GM12874 (cell line): Measurements from ENCODE around the gene ALDOA.

Source experiments
- TF ChIP-seq, protein P1 (sequence below): IDR thresholded peaks from 2 replicates; pipeline ENCODE4 v1.5.1; 2011; ENCODE audit warnings: low read depth, mild to moderate bottlenecking, control low read depth, low read length, moderate library complexity; ENCODE audit not compliant: insufficient read depth

ALDOA gene

DNA sequence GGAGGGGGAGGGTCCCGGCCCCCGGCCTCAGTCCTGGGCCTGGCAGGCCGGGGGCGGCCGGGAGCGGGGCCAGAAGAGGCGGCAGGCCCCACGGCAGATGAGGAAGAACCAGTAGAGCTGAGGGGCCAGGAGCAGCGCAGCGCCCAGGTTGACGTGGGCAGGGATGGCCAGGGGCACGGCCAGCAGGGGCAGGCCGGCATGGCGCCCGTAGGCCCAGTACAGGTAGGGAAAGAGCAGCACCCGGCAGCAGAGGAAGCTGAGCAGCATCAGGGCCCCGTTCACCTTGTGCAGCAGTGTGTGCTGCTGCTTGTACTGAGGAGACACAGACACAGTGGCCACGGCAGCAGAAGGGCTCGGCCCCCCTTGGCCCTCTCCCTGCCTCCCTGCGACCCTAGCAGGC, 40.4 kb upstream of the ALDOA start:
- TF ChIP-seq, protein P1, sequence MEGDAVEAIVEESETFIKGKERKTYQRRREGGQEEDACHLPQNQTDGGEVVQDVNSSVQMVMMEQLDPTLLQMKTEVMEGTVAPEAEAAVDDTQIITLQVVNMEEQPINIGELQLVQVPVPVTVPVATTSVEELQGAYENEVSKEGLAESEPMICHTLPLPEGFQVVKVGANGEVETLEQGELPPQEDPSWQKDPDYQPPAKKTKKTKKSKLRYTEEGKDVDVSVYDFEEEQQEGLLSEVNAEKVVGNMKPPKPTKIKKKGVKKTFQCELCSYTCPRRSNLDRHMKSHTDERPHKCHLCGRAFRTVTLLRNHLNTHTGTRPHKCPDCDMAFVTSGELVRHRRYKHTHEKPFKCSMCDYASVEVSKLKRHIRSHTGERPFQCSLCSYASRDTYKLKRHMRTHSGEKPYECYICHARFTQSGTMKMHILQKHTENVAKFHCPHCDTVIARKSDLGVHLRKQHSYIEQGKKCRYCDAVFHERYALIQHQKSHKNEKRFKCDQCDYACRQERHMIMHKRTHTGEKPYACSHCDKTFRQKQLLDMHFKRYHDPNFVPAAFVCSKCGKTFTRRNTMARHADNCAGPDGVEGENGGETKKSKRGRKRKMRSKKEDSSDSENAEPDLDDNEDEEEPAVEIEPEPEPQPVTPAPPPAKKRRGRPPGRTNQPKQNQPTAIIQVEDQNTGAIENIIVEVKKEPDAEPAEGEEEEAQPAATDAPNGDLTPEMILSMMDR, result no peak

DNA sequence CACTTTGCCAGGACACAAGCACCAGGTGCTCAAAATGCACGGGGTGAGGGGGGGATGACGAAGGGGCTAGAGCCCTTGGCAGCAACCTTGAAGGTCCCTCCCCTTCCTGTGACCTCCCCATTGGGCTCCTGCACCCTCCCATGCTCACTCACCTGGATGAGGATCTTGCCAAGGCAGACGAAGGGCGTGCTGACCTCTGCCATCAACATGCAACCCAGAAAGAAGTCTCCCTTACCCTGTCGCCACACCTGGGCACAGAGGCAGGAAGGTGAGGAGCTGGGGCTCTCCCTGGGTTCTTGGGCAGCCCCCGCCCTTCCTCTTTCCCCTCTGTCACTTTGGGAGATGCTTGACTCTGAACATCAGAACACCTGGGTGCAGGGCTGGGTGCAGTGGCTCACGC, 40.0 kb upstream of the ALDOA start:
- TF ChIP-seq, protein P1, result no peak

DNA sequence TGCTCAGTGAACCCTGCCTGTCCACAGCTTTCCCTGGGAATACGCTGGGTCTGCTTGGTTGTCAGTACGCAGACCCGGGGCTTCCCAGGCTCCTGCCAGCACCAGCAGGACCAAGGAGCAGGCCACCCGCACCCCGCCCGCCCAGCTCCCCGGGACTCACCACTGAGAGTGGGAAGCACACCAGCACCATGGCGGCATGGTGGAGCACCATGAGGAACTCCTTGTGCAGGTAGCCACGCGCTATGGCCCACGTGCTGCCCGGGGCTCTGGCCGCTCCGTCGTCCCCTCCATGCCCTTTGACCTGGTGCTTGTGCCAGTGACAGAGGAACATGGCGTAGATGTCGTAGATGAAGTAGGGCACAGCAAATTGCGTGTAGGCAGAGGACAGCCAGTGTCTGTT, 39.1 kb upstream of the ALDOA start:
- TF ChIP-seq, protein P1, result no peak

DNA sequence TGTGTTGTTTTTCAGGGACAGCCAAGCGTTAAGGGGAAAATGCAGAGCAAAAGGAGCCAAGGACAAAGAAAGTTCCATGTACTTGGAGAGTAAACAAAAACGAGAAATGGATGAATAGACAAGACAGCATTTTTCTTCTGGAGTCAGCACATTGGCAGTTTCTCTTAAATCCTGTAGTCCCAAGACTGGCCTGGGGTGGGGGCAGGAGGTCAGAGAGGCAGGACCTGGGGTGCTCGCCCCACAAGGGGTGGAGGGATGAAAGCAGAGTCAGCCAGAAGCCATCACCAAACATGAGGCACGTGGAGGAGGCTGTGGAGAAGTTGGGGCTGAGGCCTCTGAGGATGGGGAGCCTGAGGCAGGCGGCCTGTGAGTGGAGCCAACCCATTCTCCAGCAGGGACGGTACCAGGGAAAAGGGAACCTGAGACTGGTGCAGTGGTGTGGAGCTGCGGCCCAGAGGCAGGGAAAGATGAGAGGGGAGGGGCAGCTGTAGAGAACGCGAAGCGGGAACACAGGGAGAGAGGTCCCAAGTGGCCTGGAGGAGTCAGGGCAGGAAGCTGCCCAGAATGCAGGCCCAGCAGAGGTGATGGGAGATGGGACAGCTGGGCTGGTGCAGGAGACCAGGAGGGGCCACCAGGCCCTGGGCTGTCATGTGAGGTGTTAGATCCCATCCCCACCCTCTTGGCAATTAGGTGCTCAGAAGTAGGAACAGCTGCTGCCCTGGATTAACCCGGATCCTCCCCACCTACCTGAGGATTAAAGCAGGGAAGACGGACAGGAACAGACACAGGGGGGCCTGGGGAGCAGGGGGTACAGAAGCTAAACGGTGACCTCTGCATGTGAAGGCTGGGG, 37.7 kb upstream of the ALDOA start:
- TF ChIP-seq, protein P1, result no peak

DNA sequence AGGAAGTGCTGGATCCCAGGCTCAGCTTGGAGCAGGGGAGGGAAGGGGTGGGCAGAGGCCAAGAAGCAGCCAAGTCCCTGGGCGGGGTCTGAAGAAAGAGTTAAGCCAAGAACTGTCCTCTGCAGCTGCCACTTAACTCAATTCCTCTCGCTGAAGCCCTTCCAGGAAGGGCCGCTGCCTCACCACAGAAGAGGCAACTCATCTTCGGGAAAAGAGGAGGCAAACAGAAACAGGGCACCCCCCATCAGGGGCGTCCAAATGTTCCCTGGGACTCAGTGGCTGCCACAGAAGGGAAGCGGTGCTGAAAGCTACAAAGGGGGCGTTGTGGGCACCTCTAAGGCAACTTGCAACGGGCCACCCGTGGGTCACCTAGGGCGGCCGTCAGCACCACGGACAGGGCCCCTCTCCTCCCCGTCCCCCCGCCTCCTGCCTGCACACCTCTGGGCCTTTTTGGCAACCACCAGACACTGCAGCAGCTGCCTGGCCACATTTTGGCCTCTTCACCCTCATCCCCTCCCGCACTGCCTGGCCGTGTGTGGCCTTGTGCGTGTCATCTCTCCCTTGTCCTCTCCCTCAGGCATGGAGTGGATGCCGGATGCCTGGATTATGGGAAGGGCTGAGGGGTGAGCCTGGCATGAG, 37.0 kb upstream of the ALDOA start:
- TF ChIP-seq, protein P1, result no peak

DNA sequence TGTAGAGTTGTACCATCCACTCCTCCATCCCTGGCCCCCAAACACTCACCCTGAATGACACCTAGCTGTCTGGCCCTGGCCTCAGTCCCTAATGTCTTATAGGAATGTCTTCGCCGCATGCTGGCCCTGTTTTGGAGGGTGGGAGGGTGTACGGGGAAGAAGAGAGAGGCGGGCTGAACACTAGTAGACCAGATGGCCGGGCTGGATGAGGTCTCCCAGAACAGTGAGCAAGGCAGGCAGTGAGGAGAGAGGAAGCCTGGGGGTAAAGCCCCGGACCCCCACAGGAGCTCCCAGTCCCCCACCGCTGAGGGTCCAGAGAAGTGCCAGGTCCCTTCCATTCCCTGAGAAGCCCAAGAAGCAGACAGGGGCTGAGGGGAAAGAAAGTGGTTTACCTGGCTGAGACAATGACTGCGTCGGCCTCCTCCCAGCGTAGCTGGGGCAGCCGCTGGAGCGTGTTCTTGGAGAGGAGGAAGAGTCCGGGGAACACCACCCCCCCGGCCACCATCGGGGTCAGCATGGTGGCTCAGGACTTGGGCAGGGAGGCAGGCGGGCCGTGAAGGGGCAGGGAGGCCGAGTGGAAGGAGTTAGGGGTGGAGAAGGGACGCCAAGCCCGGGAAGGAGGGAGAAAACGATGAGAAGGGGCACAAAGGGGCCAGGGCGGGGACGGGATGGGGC, 35.4 kb upstream of the ALDOA start:
- TF ChIP-seq, protein P1, result no peak

DNA sequence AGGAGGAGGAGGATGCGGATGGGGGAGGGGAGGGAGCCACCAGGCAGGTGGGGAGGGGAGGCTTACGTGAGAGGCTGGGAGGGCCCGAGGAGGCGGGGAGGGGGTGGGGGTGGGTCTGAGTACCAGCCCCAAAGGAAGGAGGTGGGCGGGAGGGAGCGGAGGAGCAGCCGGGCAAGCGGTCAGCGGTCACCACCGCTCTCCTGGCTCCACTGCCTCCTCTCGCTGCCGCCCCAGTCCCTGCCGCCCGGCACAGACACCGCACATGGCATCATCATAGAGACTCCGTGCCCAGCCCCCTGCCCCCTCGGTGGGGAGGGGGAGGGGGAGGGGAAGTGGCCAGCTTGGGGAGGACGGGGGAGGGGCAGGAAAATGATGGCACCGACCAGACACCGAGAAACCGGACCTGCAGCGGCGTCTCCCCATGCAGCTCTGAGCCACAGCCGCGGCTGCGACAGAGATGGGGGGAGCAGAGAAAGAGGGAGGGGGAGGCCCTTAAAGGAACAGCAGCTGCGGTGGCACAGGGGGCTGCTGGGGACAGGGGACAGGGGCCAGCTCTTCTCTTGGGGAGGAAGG, 34.6 kb upstream of the ALDOA start, which contains the start of gene TLCD3B:
TLCD3B (minus strand) TSS at position 431 of the 573 bp plus-strand sequence. CDS start 744 bp downstream, outside the sequence.
- TF ChIP-seq, protein P1, result no peak
